GM18868 (cell line): Measurements from ENCODE around the gene PGAM2.
A peak's percentile ranks its signal among the peaks of the same experiment; 100 is the strongest.
"Not testable (repeated sequence)": the region's sequence is repeated elsewhere in the genome, so short reads cannot be mapped to it uniquely, and the experiment has no call there.

ENCODE experiments used
- ATAC-seq: cut with Tn5 transposase; IDR thresholded peaks from one replicate; pipeline ENCODE4 v1.9.1; 2021; ENCODE audit warnings: mild to moderate bottlenecking, moderate library complexity; ENCODE audit not compliant: unreplicated experiment

PGAM2 gene

GRCh38 chr7:44052771-44053365, 12.5 kb downstream of the PGAM2 start:
- ATAC-seq: no peak

- no peak for ATAC-seq
Observed at GRCh38 chr7:44051611-44052220, 13.7 kb downstream of the PGAM2 start.

GRCh38 chr7:44050915-44051560, 14.3 kb downstream of the PGAM2 start:
- no peak for ATAC-seq

GRCh38 chr7:44050121-44050914, 15.0 kb downstream of the PGAM2 start:
- no peak for ATAC-seq

GRCh38 chr7:44048031-44048795, 17.2 kb downstream of the PGAM2 start:
- ATAC-seq: no peak

GRCh38 chr7:44046321-44047061, 18.9 kb downstream of the PGAM2 start:
- ATAC-seq: peak; percentile 56

GRCh38 chr7:44045226-44046014, 19.9 kb downstream of the PGAM2 start:
- peak; percentile 3 for ATAC-seq

GRCh38 chr7:44044315-44045225, 20.8 kb downstream of the PGAM2 start, which contains the start of gene DBNL:
DBNL (plus strand) TSS chr7:44044702; CDS start chr7:44044738, 36 bp downstream.
- peak; percentile 71 for ATAC-seq

- ATAC-seq: no peak
Observed at GRCh38 chr7:44043902-44044301, 21.5 kb downstream of the PGAM2 start.

- no peak for ATAC-seq
Observed at GRCh38 chr7:44042221-44042620, 23.1 kb downstream of the PGAM2 start.

- peak; percentile 53 for ATAC-seq
Observed at GRCh38 chr7:44040493-44040891, 24.9 kb downstream of the PGAM2 start.

- peak; percentile 1 for ATAC-seq
Observed at GRCh38 chr7:44039800-44040492, 25.4 kb downstream of the PGAM2 start.

GRCh38 chr7:44038961-44039558, 26.3 kb downstream of the PGAM2 start:
- ATAC-seq: peak; percentile 70

- not testable (repeated sequence) for ATAC-seq
Observed at GRCh38 chr7:44038553-44038952, 26.8 kb downstream of the PGAM2 start.

GRCh38 chr7:44037951-44038350, 27.4 kb downstream of the PGAM2 start:
- ATAC-seq: not testable (repeated sequence)

- ATAC-seq: not testable (repeated sequence)
Observed at GRCh38 chr7:44036364-44036763, 29.0 kb downstream of the PGAM2 start.
